Measurements from ENCODE around the gene ZNF184.
A peak's percentile ranks its signal among the peaks of the same experiment; 100 is the strongest.
"Not testable (repeated sequence)": the region's sequence is repeated elsewhere in the genome, so short reads cannot be mapped to it uniquely, and the experiment has no call there.

The ZNF184 gene

DNA sequence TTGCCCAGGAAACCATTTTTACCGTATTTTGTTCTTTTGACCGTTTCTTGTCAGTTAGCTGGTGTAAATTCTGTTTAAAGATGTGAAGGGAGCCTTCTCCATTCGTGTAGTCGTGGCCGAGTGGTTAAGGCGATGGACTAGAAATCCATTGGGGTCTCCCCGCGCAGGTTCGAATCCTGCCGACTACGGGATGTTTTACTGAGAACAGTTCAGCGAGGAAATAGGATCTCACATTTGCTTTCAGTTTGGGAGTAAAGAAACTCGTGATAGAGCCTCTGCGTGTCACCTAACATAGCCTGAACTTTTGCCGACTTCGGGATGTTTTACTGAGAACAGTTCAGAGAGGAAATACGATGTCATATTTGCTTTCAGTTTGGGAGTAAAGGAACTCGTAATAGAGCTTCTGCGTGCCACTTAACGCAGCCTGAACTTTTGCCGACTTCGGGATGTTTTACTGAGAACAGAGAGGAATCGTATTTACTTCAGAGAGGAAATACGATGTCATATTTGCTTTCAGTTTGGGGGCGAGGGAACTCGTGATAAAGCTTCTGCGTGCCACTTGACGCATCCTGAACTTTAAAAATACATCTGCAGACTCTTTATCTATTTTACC, 5.9 kb upstream of the ZNF184 start:
- peak; percentile 91 for DNase-seq

DNA sequence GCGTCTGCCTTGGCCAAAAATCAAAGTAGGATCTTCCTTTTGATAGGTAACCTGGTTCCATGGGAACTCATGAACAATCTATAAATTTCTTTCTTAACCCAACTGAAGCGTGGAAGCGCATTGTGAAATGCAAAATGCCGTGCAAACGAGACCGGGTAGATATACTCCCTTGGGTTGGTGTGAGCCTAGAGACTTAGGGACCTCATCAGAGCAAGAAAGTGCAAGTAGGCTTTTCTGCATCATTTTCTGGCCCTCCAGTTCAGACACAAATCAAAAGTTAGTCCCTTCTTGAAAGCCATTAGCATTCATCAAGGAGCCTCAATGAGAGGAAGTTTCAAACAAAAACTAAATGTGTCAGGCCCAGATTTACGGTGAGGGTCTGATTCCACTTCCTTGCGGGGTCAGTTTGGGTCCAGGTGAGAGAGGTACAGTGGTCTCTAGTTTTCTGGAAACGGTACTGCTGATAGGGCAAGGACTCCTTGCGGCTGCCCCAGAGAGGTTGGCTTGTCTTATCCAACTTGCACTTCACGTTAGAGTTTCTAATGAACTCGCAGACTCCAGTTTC, 5.3 kb upstream of the ZNF184 start:
- DNase-seq = peak; percentile 29

DNA sequence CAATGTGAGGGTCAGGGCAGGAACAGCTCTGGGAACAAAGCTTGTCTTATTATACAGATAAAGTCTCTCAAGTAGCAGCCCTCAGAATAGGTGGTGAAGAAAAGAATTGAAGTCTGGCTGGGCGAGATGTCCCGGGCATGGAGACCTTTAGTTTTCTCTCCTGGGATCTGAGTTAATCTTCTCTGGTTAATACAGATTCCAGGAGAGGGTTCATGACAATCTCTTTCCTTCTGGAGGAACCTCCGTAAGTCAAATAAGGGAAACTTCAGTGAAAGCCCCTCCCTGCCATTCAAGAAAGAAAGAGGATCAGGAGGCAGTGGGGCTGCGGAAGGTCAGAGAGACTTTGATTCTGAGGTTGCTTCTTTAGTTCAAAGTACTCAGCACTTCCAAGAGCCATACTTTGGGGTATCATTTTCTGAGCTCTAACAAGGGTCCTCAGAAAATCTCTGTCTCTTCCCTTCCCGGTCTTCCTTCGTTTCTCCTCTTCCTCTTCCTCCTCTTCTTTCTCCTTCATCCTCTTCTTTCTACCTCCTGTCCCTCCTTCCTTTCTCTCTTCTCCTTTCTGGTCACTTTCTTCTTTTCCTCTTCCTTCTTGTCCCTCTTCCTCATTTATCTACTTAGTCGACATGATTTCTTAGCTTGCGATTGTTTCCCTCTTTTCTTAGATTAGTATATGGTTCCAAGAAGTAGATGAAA, 4.6 kb upstream of the ZNF184 start:
- DNase-seq = no peak

DNA sequence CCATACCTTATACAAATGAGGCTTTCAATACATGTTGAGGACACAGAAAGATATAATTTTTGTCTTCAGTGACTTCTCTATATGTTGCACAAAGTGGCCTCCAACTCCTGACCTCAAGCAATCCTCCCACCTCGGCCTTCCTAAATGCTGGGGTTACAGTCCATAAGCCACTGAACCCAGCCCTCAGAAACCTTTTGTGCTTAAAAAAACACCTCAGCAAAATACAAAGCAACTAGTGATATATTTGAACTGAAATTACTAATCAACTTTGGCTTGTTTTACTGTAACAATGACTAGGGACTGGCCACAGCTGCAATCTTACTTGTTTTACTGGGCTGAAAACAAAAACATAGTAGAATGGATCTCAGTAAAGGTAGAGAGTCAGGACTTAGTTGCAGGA, 3.2 kb upstream of the ZNF184 start:
- no peak for DNase-seq

DNA sequence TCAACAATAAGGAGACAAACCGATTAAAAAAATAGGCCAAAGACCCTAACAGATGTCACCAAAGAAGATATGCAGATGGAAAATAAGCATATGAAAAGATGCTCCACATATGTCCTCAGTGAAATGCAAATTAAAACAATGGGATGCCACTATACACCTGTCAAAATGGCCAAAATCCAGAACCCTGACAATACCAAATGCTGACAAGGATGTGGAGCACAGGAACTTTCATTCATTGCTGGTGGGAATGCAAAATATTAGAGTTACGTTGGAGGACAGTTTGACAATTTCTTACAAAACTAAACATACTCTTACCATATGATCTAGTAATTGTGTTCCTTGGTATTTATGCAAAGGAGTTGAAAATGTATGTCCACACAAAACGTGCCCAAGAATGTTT, 1.8 kb upstream of the ZNF184 start:
- no peak for DNase-seq

DNA sequence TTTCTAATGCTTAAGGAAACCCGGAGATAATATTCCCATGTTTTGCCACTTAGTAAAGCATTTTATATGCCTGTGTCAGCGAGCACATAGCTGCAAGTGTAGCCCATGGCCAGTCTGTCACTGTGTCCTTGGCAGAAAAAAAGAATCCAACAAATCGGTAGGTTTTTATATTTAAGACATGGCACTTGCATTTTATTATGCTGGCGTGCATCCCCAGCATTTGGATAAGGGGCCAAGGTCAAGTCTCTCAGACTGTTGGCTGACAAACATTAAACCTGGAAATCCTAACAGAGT, 1.2 kb upstream of the ZNF184 start:
- no peak for DNase-seq

DNA sequence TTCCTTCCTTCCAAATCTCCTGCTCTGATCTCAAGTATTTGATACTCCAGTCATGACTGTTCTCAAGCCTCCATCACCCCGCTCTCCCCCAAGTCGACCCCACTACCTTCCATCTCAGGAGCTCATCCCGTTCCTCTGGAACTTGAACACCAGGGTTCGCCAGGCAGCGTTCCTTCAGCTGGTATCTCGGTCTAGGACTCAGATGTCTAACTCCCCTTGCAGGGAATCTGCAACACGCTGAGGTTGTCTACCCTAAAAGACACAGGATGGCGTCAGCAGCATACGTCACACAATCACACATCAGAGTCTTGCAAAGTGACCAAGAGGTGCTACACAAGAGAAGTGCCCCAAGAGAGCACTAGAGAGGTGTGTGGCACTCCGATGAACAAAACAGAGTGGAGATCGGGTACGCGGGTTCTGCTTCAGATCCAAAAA, 706 bp downstream of the ZNF184 start:
- DNase-seq = peak; percentile 87

DNA sequence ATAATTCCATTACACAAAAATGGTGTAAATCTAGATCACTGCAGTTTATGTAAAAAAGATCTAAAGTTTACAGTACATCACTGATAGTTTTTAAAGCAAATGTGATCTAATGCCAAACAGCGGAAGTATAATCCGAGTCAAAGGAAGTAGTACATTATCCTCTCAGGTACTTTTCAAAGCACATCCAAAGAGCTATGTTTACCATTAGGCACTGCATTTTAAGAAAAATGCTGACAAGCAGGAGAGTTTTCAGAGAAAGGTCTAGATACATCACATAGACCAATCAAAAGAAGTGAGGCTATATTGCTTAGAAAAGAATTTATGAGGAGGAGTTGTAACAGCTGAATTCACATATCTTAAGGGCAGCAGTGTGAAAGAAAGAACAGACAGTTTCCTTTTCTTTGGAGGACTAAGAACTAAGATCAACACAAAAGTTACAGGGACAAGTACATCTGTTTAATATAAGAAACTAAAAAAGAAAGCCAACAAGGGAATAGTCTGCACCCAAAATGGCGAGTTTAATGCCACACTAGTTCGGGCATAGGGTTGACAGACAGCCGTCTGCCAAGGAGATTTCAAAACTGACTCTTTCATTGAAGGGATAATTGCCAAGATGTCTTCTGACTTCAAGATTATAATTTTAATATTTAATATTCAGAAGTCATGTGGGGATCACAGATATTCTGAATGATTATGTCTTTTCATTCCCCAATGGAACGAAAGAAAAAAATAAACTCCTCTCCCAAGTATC, 1.4 kb downstream of the ZNF184 start:
- DNase-seq = peak; percentile 47

DNA sequence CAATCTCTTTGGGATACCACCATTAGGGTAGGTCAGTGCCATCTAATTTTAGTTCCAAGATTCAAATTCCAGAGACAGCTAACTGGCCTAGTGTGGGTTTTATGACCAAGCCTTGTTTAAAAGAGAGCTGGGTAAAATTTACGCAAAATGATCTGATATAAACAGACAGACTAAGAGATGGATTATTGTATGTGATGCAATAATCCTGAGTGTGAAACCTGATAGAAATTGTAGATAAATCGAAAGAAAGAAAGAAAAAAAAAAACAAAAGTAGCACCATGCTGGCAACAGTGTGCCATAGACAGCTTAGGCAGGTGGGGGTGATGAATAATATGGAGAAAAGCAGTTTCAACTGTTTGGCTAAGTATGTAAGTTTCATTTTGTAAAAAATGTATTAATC, 2.9 kb downstream of the ZNF184 start:
- no peak for DNase-seq

DNA sequence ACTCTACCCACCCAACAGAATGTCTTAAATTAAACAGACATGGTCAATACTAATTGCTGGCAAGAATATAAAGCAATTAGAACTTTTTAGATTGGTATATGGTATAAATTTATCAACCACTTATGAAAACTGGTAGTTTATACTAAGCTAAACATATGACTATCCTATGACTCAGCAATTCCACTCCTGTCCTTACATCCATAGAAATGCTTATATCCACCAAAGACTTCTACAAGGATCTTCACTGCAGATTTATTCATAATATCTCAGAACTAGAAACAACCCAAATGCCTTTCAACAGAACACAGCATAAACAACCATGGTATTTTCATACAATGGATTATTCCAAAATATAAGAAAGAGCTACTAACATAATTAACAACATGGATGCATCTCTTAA, 4.6 kb downstream of the ZNF184 start:
- no peak for DNase-seq

DNA sequence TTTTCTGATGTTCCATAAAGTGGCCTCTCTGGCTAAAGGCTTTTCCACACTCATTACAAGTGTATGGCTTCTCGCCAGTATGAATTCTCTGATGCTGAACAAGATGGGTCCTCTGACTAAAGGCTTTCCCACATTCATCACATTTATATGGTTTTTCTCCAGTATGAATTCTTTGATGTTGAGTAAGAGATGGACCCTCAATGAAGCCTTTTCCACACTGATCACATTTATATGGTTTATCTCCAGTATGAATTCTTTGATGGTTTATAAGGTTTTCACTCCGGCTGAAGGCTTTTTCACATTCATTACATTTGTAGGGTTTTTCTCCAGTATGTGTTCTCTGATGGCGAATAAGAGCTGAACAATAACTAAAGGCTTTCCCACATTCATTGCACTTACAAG, 20.4 kb downstream of the ZNF184 start:
- no peak for DNase-seq

DNA sequence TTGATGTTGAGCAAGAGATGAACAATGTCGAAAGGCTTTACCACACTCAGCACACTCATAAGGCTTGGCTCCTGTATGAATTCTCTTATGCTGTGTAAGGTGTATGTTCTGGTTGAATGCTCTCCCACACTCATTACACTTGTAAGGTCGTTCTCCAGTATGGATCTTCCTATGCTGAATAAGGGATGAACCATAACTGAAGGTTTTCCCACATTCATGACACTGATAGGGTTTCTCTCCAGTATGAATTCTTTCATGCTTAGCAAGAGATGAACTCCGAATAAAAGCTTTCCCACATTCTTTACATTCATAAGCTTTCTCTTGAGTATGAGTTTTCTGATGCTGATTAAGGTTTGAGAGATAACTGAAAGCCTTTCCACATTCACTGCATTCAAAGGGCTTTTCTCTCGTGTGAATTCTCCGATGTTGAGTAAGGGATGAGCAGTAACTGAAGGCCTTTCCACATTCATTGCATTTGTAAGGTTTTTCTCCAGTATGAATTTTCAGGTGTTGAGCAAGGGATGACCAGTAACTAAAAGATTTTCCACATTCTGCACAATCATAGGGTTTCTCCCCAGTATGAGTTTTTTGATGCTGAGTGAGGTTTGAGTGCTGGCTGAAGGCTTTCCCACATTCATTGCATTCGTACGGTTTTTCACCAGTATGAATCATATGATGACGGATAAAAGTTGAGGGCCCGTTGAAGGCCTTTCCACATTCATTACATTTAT, 21.1 kb downstream of the ZNF184 start:
- no peak for DNase-seq

DNA sequence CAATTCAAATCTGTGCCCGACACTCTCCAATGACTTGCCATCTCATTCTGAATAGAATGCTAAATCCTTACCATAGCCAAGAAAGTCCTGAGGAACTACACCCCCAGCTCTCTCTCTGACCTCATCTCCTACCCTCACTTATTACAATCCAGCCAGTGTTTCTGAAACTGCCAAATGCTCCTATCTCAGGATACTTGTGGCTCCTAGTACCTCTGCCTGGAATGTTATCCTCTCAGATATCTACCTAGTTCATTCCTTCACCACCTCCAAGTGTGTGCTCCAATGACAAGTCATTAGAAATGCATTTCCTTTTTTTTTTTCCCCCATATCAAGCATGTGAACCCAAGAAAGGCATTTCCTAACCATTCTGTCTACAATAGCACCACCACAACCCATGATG, 24.4 kb downstream of the ZNF184 start:
- DNase-seq = no peak

DNA sequence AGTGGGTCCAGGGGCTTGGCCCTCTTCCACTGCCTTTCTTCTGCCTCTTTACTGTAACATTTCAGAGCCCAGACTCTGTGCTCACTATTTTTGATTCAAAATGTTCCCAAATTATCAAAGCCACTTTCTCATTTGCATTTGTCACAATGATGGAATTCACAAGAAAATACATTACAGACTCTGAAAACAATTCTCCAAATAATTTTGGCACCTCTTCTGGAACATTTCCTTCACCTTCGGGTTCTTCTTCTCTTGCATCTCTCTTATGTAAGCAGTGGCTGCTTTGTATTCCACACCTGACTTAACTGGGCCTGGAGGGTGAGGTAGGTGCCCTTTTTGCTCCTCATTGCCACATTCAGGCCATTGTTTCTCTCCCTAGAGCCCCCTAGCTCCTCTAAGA, 30.0 kb downstream of the ZNF184 start:
- DNase-seq = no peak

DNA sequence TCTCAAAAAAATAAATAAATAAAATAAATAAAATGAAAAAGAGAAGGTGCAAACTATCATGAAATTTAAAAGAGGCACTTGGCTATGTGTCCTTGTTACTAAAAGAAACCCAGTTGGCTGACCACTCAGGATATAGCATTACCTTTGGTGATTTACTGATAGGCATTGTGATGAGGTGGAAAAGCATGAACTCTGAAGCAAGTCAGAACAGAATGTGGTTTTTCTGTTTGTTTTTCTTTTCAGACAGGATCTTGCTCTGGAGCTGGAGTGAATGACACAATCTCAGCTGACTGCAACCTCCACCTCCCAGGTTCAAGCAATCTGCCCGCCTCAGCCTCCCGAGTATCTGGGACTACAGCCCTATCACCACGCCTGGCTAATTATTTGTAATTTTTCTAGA, 31.9 kb downstream of the ZNF184 start:
- no peak for DNase-seq

DNA sequence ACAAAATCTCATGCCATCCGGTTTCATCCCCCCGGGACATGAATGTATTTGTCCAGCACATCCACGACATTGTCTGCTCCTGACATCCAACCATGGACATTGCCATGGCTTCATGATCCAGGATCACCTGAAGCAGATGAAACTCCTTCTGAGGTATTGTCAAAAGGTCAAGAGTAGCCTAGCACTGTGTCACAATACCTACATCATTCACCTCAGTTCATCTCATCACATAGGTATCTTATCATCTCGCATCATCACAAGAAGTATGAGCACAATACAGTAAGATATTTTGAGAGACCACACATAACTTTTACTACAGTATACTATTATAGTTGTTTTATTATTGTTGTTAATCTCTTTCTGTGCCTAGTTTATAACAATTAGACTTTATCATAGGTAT, 33.5 kb downstream of the ZNF184 start:
- DNase-seq = no peak

DNA sequence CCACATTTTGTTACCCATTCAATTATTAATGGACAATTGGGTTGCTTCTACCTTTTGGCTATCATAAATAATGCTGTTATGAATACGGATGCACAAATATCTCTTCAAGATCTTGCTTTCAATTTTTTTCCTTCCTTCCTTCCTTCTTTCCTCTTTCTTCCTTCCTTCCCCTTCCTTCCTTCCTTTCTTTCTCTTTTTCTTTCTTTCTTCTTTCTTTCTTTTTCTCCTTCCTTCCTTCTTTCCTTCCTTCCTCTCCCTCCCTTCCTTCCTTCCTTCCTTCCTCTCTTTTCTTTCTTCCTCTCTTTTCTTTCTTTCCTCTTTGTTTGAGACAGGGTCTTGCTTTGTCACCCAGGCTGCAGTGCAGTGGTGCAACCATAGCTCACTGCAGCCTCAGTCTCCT, 39.2 kb downstream of the ZNF184 start:
- DNase-seq = no peak

DNA sequence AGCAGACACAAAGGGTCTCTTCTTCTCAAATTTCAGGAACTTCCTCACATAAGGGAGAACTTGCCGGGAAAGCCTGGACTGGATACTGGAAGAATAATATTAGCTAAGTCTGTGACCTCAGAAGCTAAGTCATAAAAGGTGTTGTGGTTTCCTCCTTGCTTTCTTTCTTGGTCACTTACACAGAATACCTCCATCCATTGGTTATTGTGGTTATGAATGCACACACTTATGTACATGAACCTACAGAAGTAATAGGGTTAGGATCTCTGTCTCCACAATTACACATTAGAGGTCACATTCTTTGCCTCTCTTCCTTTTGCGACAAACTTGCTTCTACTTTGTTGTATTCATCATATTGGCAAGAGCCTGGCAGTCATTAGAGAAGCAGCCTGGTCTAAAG, 43.9 kb downstream of the ZNF184 start:
- DNase-seq = no peak

DNA sequence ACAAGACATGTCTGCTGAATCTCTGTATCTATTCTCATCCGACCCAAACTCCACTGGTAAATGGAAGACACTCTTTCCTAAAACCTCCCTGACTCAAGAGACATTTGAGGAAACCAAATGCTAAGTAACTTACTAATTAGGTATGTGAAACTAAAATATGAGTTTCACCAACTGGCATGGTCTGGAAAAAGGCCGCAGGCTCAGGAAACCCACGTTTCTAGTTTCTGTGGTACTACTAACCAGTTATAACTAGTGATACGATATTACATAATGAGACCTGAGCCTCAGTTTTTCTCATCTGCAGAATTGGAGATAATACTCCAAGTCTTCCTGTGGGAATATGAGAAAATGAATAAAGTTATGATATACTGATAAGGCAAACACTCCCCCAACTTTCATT, 44.4 kb downstream of the ZNF184 start:
- no peak for DNase-seq

DNA sequence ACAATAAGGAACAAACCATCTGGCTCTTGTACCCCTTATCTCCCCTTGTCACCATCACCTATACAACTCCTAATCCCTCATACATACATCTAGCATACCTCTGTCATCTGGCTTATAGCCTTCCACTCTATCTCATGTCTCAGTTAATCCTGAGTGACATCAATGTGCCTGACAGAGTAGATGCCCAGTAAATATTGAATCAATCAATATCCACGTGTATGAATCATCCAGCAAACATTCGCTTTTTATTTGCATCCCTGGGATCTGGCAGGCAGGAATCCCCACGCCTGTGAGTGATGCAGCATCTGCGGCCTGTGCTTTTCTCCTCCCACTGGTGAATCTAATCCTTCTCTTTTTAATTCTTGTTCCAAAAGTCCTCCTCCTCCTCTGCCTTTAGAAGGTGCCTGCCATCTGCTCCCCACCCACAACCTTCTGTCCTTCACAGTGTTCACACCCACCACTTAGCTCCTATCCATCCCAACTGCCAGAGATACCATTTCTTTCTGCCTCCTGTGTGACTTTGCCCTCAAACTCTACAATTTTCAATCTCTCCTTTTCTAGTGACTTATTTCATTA, 46.8 kb downstream of the ZNF184 start:
- no peak for DNase-seq

DNA sequence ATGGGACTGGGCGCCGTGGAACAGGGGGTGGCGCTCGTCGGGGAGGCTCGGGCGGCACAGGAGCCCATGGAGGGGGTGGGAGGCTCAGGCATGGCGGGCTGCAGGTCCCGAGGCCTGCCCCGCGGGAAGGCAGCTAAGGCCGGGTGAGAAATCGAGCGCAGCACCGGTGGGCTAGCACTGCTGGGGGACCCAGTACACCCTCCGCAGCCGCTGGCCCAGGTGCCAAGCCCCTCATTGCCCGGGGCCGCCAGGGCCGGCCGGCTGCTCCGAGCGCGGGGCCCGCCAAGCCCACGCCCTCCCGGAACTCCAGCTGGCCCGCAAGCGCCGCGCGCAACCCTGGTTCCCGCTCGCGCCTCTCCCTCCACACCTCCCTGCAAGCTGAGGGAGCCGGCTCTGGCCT, 48.1 kb downstream of the ZNF184 start:
- not testable (repeated sequence) for DNase-seq

DNA sequence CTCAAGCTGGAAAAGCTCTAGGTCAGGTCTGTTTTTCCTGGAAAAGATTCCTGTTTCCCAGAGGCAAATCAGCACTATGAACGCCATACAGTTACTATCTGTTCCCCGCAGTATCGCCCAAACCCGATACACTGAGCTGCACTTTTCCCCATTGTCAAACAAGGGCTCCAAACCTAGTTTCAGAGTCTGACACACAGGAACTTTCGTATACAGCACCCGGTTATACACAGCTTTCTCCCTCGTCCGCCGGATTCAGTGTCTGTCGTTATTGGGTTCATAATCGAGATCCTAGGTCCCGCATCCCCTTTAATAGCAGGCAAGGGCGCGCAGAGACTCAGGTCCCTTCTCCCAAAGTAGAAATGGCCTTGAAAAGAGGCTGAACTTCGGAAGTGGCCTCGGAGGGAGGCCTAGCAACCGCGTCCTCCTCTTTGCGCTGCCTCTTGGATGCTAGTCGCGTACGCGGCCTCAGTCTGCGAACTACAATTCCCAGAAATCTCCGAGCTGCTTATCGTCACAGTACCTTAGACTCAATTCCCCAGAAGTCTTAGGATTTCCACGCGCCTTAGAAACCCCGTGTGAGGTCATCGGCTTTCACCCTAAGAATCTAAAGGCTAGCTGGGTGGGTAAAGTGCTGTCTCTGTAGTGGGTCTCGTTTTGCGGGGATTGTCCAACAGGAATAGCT, 50.1 kb downstream of the ZNF184 start:
- no peak for DNase-seq

DNA sequence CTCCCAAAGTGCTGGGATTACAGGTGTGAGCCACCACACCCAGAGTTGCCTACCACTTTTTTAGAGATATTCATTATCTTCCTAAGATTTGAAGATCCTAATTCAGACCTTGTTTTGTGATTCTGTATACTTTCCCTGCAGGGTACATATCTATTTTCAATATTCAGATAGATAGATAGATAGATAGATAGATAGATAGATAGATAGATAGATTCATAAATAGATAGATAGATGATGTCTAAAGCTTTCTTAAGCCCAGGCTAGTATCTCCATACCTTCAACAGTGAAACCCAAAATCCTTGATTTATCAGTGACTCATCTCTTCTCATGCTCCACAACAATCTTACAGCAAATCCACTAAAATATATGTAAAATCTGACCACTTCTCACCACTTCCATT, 53.5 kb downstream of the ZNF184 start:
- no peak for DNase-seq
